Mucosa of descending colon (tissue), 3 donors: ENCODE data around the gene PCDHGA12. TPM values are rescaled to one million over a fixed set of nuclear protein-coding genes. Genes with fewer than 3 reads are reported as not detected.
"Not testable (repeated sequence)": the region's sequence is repeated elsewhere in the genome, so short reads cannot be mapped to it uniquely, and the experiment has no call there.

Source experiments
- ATAC-seq: fragments of 200-7000 bp; cut with Tn5 transposase; one replicate; pipeline ENCODE4 v1.9.1; 2020; ENCODE audit warnings: mild to moderate bottlenecking, moderate library complexity
- DNase-seq, 3 donors: peaks; one replicate each; pipeline ENCODE4 v3.0.0-alpha.2; 2020
- H3K36me3 ChIP-seq: fragments of 200-600 bp; one replicate; pipeline ENCODE4 v1.8.0; 2021; ENCODE audit warnings: low read depth, mild to moderate bottlenecking
- H3K4me1 ChIP-seq: fragments of 200-600 bp; one replicate; pipeline ENCODE4 v1.8.0; 2021; ENCODE audit warnings: low read depth, mild to moderate bottlenecking
- H3K4me3 ChIP-seq: fragments of 200-600 bp; one replicate; pipeline ENCODE4 v1.8.0; 2021; ENCODE audit warnings: mild to moderate bottlenecking
- H3K9me3 ChIP-seq: fragments of 200-600 bp; one replicate; pipeline ENCODE4 v1.8.0; 2021; ENCODE audit warnings: mild to moderate bottlenecking
- intact Hi-C, 2 donors: fragments of 100-400 bp; cut with DNase I in 1 of 2; cut with micrococcal nuclease in 1 of 2; formaldehyde crosslinking; loops; one replicate each; pipeline versions ENCODE4 v1.11.0 to v1.11.1; 2022; cut with DNase I, micrococcal nuclease
- long read RNA-seq, 2 donors: library from polyadenylated mRNA; unstranded; transcript quantifications; one replicate each; pipeline ENCODE4 v2.0.0, GENCODE V29; 2019 to 2021
- total RNA-seq, 3 donors: library from RNA; stranded (reverse); fragmentation: NEBNext Ultra II Directional in 2 of 3; extraction: Animal tissue kit (Norgen Biotek cat#: 25700) in 2 of 3; gene quantifications; one replicate each; pipeline versions ENCODE4 v1.2.1 to v1.2.4, GENCODE V29; 2021 to 2023
- TF ChIP-seq, protein P1 (sequence below): fragments of 200-600 bp; IDR thresholded peaks from one replicate; pipeline ENCODE4 v1.8.0; 2022; ENCODE audit warnings: antibody characterized with exemption, mild to moderate bottlenecking
- donor health status: DM: no; HTN: no; CAD: no; lungs with moderate emphysema.
- donor health status: DM: no; HTN: no; CAD: no.
- donor health status: DM: no; HTN: yes; CAD: no.

PCDHGA12 gene
- 1 to 10 TPM; 2.6 to 5.5 (median 3.0) TPM for total RNA-seq
- long read RNA-seq, donor 1, result 0 reads
- long read RNA-seq, donor 2, result 0 reads

- Histone ChIP-seq H3K4me3 (no peak within 1 kb of the TSS), H3K36me3 (no peaks in the 10 kb centered on the region), H3K9me3 (peaks cover 93% of the 10 kb centered on the region), H3K4me1 (no peaks in the 10 kb centered on the region)
- DNase-seq (no peak), ATAC-seq (peak; percentile 32)
- intact Hi-C loops, result no loop called here
- TF ChIP-seq, protein P1, sequence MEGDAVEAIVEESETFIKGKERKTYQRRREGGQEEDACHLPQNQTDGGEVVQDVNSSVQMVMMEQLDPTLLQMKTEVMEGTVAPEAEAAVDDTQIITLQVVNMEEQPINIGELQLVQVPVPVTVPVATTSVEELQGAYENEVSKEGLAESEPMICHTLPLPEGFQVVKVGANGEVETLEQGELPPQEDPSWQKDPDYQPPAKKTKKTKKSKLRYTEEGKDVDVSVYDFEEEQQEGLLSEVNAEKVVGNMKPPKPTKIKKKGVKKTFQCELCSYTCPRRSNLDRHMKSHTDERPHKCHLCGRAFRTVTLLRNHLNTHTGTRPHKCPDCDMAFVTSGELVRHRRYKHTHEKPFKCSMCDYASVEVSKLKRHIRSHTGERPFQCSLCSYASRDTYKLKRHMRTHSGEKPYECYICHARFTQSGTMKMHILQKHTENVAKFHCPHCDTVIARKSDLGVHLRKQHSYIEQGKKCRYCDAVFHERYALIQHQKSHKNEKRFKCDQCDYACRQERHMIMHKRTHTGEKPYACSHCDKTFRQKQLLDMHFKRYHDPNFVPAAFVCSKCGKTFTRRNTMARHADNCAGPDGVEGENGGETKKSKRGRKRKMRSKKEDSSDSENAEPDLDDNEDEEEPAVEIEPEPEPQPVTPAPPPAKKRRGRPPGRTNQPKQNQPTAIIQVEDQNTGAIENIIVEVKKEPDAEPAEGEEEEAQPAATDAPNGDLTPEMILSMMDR, result no peak
Observed at GRCh38 chr5:141430332-141431113, at the start of gene PCDHGA12. PCDHGA12 (plus strand) TSS chr5:141430507; CDS start chr5:141430760, 253 bp downstream.

GRCh38 chr5:141382469-141383294, 47.6 kb upstream of the PCDHGA12 start, which contains the start of gene PCDHGA7:
PCDHGA7 (plus strand) TSS chr5:141382742; CDS start chr5:141382900, 158 bp downstream.
- Histone ChIP-seq H3K4me1 (no peaks in the 10 kb centered on the region), H3K9me3 (peaks cover 77% of the 10 kb centered on the region), H3K4me3 (no peak within 1 kb of the TSS), H3K36me3 (no peaks in the 10 kb centered on the region)
- ATAC-seq, result peak; percentile 22
- TF ChIP-seq, protein P1, result no peak
- intact Hi-C loops, result no loop called here
- DNase-seq, result no peak

DNA sequence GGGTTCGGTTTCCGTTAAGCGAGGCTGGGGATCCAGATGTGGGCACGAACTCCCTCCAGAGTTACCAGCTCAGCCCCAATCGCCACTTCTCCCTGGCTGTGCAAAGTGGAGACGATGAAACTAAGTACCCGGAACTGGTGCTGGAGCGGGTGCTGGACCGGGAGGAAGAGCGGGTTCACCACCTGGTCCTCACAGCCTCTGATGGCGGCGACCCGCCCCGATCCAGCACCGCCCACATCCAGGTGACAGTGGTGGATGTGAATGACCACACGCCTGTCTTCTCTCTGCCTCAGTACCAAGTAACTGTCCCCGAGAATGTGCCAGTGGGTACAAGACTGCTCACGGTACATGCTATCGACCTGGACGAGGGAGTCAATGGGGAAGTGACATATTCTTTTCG, 47.0 kb upstream of the PCDHGA12 start:
- no peak overlapping the region for H3K4me3 ChIP-seq
- no peaks in the 10 kb centered on the region for H3K36me3 ChIP-seq
- intact Hi-C loops, result no loop called here
- peaks cover 74% of the 10 kb centered on the region for H3K9me3 ChIP-seq
- no peaks in the 10 kb centered on the region for H3K4me1 ChIP-seq
- DNase-seq (no peak), ATAC-seq (no peak)
- TF ChIP-seq, protein P1, result no peak

- no peak overlapping the region for H3K4me3 ChIP-seq
- no peaks in the 10 kb centered on the region for H3K4me1 ChIP-seq
- intact Hi-C loops, result no loop called here
- ATAC-seq (no peak), DNase-seq (no peak)
- peaks cover 88% of the 10 kb centered on the region for H3K9me3 ChIP-seq
- TF ChIP-seq, protein P1, result no peak
- H3K36me3 ChIP-seq, result no peaks in the 10 kb centered on the region
Observed at GRCh38 chr5:141384471-141385267, 45.6 kb upstream of the PCDHGA12 start.

- peak in 1 of 3 donors; percentile 21 for DNase-seq
- intact Hi-C loops, H3K4me1 ChIP-seq, H3K36me3 ChIP-seq, H3K4me3 ChIP-seq: not testable (repeated sequence)
- peaks cover 92% of the 10 kb centered on the region for H3K9me3 ChIP-seq
- ATAC-seq, result peak; percentile 63
Observed at GRCh38 chr5:141387557-141388311, 42.6 kb upstream of the PCDHGA12 start, which contains the start of gene PCDHGB4. PCDHGB4 (plus strand) TSS chr5:141387698; CDS start chr5:141387885, 187 bp downstream.
